Endothelial cell of umbilical vein (primary cell): ENCODE data around the gene SMTNL2. TPM values are rescaled to one million over a fixed set of nuclear protein-coding genes. Genes with fewer than 3 reads are reported as not detected.

Source experiments
- BruUV-seq: library from RNA; stranded (reverse); fragments of 400-500 nt; replicated peaks from 2 replicates; lab custom pipeline; 2021; lab: Mats Ljungman, UMichigan
- CTCF ChIA-PET: fragments of 300-600, 350-600 bp; sonication (Branson Sonifier 250); formaldehyde crosslinking; loops from one replicate; lab custom pipeline; 2021; ENCODE audit warnings: antibody characterized with exemption, inconsistent platforms; lab: Charles Lee
- POLR2A ChIA-PET: fragments of 300-600, 350-600 bp; sonication (Branson Sonifier 250); formaldehyde crosslinking; loops from one replicate; lab custom pipeline; 2021; ENCODE audit warnings: antibody characterized with exemption, inconsistent platforms; lab: Charles Lee
- DNase-seq: peaks from one replicate; pipeline ENCODE4 v3.0.0-alpha.2; 2011; ENCODE audit warnings: low read depth, low spot score
- FAIRE-seq: peaks from 2 replicates; lab custom pipeline; 2011; peaks lifted over from hg19 to GRCh38; lab: Jason Lieb, UNC
- H2AFZ ChIP-seq: 2 replicates; pipeline ENCODE4 v1.6.0; 2012; ENCODE audit warnings: low read depth, low read length, control low read depth, inconsistent platforms
- H3K27ac ChIP-seq: 2 replicates; pipeline ENCODE4 v1.5.1; 2011; ENCODE audit warnings: low read depth, mild to moderate bottlenecking, control low read depth, low read length, moderate library complexity; ENCODE audit not compliant: insufficient read depth
- H3K27me3 ChIP-seq, 2 experiments: 2 replicates each; pipeline versions ENCODE4 v1.6.0 to v1.6.1; 2011; ENCODE audit warnings: low read length in 2 of 2, mixed read lengths in 1 of 2; ENCODE audit not compliant: control insufficient read depth in 2 of 2, insufficient read depth in 2 of 2
- H3K36me3 ChIP-seq, 2 experiments: 2 replicates in 1 of 2; 3 replicates in 1 of 2; pipeline ENCODE4 v1.5.1; 2011; ENCODE audit warnings: low read length in 2 of 2, mild to moderate bottlenecking in 1 of 2, moderate library complexity in 1 of 2; ENCODE audit not compliant: control insufficient read depth in 2 of 2, insufficient read depth in 2 of 2; ENCODE audit errors: extremely low read depth in 1 of 2
- H3K4me1 ChIP-seq: 3 replicates; pipeline ENCODE4 v1.5.1; 2011; ENCODE audit warnings: mild to moderate bottlenecking, low read length; ENCODE audit not compliant: control insufficient read depth, insufficient read depth; ENCODE audit errors: extremely low read depth
- H3K4me2 ChIP-seq: 2 replicates; pipeline ENCODE4 v1.6.1; 2011; ENCODE audit warnings: low read length, control low read depth, mixed read lengths; ENCODE audit not compliant: insufficient read depth
- H3K4me3 ChIP-seq, 3 experiments: fragments of 200-600 bp in 1 of 3; sonication (generic), shearing (Covaris generic) in 1 of 3; replicated peaks in 1 of 3; 2 replicates each; pipeline ENCODE4 v1.5.1; 2011 to 2016; ENCODE audit warnings: control low read depth in 3 of 3, low read length in 3 of 3, mild to moderate bottlenecking in 2 of 3, inconsistent platforms in 1 of 3, low read depth in 1 of 3, moderate library complexity in 1 of 3; ENCODE audit not compliant: insufficient read depth in 1 of 3
- H3K79me2 ChIP-seq: 2 replicates; pipeline ENCODE4 v1.6.0; 2012; ENCODE audit warnings: low read length, inconsistent platforms; ENCODE audit not compliant: control insufficient read depth, insufficient read depth
- H3K9ac ChIP-seq: replicated peaks from 2 replicates; pipeline ENCODE3; 2011; ENCODE audit warnings: low read length, control low read depth; ENCODE audit not compliant: insufficient read depth; ENCODE audit errors: extremely low read depth
- H3K9me1 ChIP-seq: replicated peaks from 3 replicates; pipeline ENCODE4 v1.6.0; 2011; ENCODE audit warnings: mild to moderate bottlenecking, low read length; ENCODE audit not compliant: control insufficient read depth, insufficient read depth; ENCODE audit errors: extremely low read depth
- H3K9me3 ChIP-seq: replicated peaks from 2 replicates; pipeline ENCODE4 v1.5.1; 2012; ENCODE audit warnings: low read length, inconsistent platforms; ENCODE audit not compliant: control insufficient read depth, insufficient read depth
- H4K20me1 ChIP-seq: replicated peaks from 2 replicates; pipeline ENCODE3; 2011; ENCODE audit warnings: mild to moderate bottlenecking, low read length; ENCODE audit not compliant: control insufficient read depth, insufficient read depth; ENCODE audit errors: extremely low read depth
- EZH2 ChIP-seq: IDR thresholded peaks from 2 replicates; pipeline ENCODE4 v1.6.1; 2012; ENCODE audit warnings: borderline replicate concordance, low read depth, mild to moderate bottlenecking, moderate library complexity, low read length, inconsistent platforms; ENCODE audit not compliant: severe bottlenecking
- FOS ChIP-seq: IDR thresholded peaks from 2 replicates; pipeline ENCODE4 v1.6.1; 2011; ENCODE audit warnings: mild to moderate bottlenecking, low read length, moderate library complexity, borderline replicate concordance; ENCODE audit not compliant: insufficient read depth
- GATA2 ChIP-seq: IDR thresholded peaks from 2 replicates; pipeline ENCODE4 v1.7.0; 2011; ENCODE audit warnings: low read depth, mild to moderate bottlenecking, moderate library complexity, mixed read lengths, low read length; ENCODE audit not compliant: insufficient read length, insufficient read depth
- JUN ChIP-seq: IDR thresholded peaks from 2 replicates; pipeline ENCODE4 v1.6.1; 2011; ENCODE audit warnings: borderline replicate concordance, low read depth; ENCODE audit not compliant: insufficient read length, insufficient read depth
- MYC ChIP-seq: IDR thresholded peaks from one replicate; pipeline ENCODE4 v1.6.1; 2011; ENCODE audit warnings: mild to moderate bottlenecking, low read depth, low read length
- POLR2A ChIP-seq: IDR thresholded peaks from 2 replicates; pipeline ENCODE4 v1.6.1; 2012; ENCODE audit warnings: low read depth, mild to moderate bottlenecking, control low read depth, low read length
- POLR2AphosphoS5 ChIP-seq: IDR thresholded peaks from 2 replicates; pipeline ENCODE4 v1.6.1; 2012; ENCODE audit warnings: low read depth, mild to moderate bottlenecking, control low read depth, low read length, moderate library complexity; ENCODE audit not compliant: insufficient read depth
- dilution Hi-C: fragments of 300-500 bp; cut with MboI; formaldehyde crosslinking; loops from one replicate; pipeline ENCODE4 v1.15.0; 2019; ENCODE audit warnings: low sequenced_read_pairs; ENCODE audit not compliant: extremely low pct_ligation_motif_present
- intact Hi-C: fragments of 100-400 bp; cut with micrococcal nuclease; formaldehyde crosslinking; loops from one replicate; pipeline ENCODE4 v1.10.0; 2022
- polyA plus RNA-seq, 4 experiments: library from polyadenylated mRNA; depleted of rRNA in 3 of 4; stranded (reverse) in 3 of 4; unstranded in 1 of 4; fragments of >200 nt; gene quantifications; 2 replicates each; pipeline versions ENCODE4 v1.2.1 to v1.2.3, GENCODE V29; 2011 to 2012; ENCODE audit warnings: missing spikeins in 1 of 4
- total RNA-seq: library from RNA; stranded (reverse); gene quantifications from 2 replicates; pipeline ENCODE4 v1.2.3, GENCODE V29; 2021
- TF ChIP-seq, protein P1 (sequence below), 2 donors: IDR thresholded peaks; 1 replicate in 1 of 2; 2 replicates in 1 of 2; pipeline ENCODE4 v1.5.1; 2011; ENCODE audit warnings: low read length in 2 of 2, mild to moderate bottlenecking in 2 of 2, moderate library complexity in 2 of 2, control low read depth in 1 of 2, inconsistent platforms in 1 of 2, low read depth in 1 of 2; ENCODE audit not compliant: insufficient read depth in 1 of 2; ENCODE audit errors: extremely low read depth in 1 of 2
- TF ChIP-seq, protein P2 (sequence below): IDR thresholded peaks from 2 replicates; pipeline ENCODE4 v1.6.1; 2011; ENCODE audit not compliant: insufficient read depth, insufficient read length

SMTNL2 gene
- total and polyA plus RNA-seq, 2 donors (not counting 3 experiments of a cell fraction or from before 2014, with no cell fraction given) = not detected

DNA sequence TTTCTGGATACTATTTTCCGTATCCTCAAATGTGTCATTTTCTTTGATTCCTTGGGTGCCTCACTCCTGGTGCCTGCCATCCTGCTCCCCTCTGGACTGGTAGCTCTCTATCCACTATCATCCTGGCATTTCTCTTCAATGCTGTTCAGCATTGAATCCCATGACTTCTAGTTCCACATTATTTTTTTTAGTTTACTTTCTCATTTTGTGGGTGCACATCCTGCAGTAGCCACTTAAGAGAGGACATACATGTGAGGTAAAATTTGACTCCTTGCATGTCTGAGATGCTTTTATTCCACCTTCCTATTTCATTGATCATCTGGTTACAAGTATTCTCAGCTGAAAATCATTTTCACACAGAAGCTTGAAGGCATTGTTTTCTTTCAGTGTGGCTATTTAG, 38.0 kb downstream of the SMTNL2 start:
- FAIRE-seq = no peak
- H3K4me2 ChIP-seq = no peak overlapping the region
- H3K27ac ChIP-seq = no peak overlapping the region
- TF ChIP-seq POLR2A (no peak), POLR2AphosphoS5 (no peak), EZH2 (no peak), MYC (no peak), GATA2 (no peak), FOS (no peak), JUN (no peak)
- TF ChIP-seq, protein P1, sequence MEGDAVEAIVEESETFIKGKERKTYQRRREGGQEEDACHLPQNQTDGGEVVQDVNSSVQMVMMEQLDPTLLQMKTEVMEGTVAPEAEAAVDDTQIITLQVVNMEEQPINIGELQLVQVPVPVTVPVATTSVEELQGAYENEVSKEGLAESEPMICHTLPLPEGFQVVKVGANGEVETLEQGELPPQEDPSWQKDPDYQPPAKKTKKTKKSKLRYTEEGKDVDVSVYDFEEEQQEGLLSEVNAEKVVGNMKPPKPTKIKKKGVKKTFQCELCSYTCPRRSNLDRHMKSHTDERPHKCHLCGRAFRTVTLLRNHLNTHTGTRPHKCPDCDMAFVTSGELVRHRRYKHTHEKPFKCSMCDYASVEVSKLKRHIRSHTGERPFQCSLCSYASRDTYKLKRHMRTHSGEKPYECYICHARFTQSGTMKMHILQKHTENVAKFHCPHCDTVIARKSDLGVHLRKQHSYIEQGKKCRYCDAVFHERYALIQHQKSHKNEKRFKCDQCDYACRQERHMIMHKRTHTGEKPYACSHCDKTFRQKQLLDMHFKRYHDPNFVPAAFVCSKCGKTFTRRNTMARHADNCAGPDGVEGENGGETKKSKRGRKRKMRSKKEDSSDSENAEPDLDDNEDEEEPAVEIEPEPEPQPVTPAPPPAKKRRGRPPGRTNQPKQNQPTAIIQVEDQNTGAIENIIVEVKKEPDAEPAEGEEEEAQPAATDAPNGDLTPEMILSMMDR (IDR thresholded peaks at IDR 0.05; ENCODE audit: extremely low read depth in 1 of 2, insufficient read depth in 1 of 2, low read depth in 1 of 2, low read length in 2 of 2) = no peak
- TF ChIP-seq, protein P2, sequence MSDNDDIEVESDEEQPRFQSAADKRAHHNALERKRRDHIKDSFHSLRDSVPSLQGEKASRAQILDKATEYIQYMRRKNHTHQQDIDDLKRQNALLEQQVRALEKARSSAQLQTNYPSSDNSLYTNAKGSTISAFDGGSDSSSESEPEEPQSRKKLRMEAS = no peak
- dilution Hi-C loops = no loop called here
- no TSS peak for BruUV-seq
- no peak overlapping the region for H2AFZ ChIP-seq
- DNase-seq = no peak
- no peaks in the 10 kb centered on the region for H3K79me2 ChIP-seq
- ChIA-PET POLR2A (no interaction called here), CTCF (interaction anchor here (1.1 to 7.0 kb wide), 3 partner anchors 10 to 202 kb away, joined by 3 to 213 read pairs (median 5); no protein-coding TSS in a partner anchor)
- H3K27me3 ChIP-seq = peaks cover 12 to 19% of the 10 kb centered on the region in 2 experiments
- no peaks in the 10 kb centered on the region for H4K20me1 ChIP-seq
- no peak overlapping the region for H3K9ac ChIP-seq
- H3K4me3 ChIP-seq = no peak overlapping the region
- no peaks in the 10 kb centered on the region for H3K4me1 ChIP-seq
- intact Hi-C loops = no loop called here
- H3K9me1 ChIP-seq = no peaks in the 10 kb centered on the region
- no peaks in the 10 kb centered on the region for H3K36me3 ChIP-seq
- no peaks in the 10 kb centered on the region for H3K9me3 ChIP-seq
